HCEC 1CT (cell line): ENCODE measurements around the gene DPM3.
"Not testable (repeated sequence)": the region's sequence is repeated elsewhere in the genome, so short reads cannot be mapped to it uniquely, and the experiment has no call there.

Source experiments
- DNase-seq: peaks from one replicate; pipeline ENCODE4 v3.0.0-alpha.2; 2017

The DPM3 gene

GRCh38 chr1:155174324-155175280, 34.3 kb upstream of the DPM3 start:
- no peak for DNase-seq

- peak; percentile 53 for DNase-seq
Measured at GRCh38 chr1:155173478-155174323, 33.4 kb upstream of the DPM3 start, which contains the start of gene TRIM46. TRIM46 (plus strand) TSS chr1:155173849; CDS start chr1:155173967, 118 bp downstream.

GRCh38 chr1:155172732-155173477, 32.6 kb upstream of the DPM3 start, which contains the start of gene KRTCAP2:
KRTCAP2 (minus strand) TSS chr1:155173304; CDS start chr1:155173224, 80 bp downstream.
- DNase-seq: peak; percentile 95

- DNase-seq: no peak
Measured at GRCh38 chr1:155171836-155172731, 31.8 kb upstream of the DPM3 start.

- DNase-seq: no peak
Measured at GRCh38 chr1:155170806-155171205, 30.5 kb upstream of the DPM3 start.

GRCh38 chr1:155170101-155170785, 29.9 kb upstream of the DPM3 start:
- no peak for DNase-seq

- DNase-seq: no peak
Measured at GRCh38 chr1:155169541-155169940, 29.2 kb upstream of the DPM3 start.

GRCh38 chr1:155168456-155169210, 28.3 kb upstream of the DPM3 start:
- DNase-seq: no peak

GRCh38 chr1:155168105-155168445, 27.7 kb upstream of the DPM3 start:
- not testable (repeated sequence) for DNase-seq

GRCh38 chr1:155167166-155168104, 27.1 kb upstream of the DPM3 start:
- peak; percentile 75 for DNase-seq

GRCh38 chr1:155166471-155167165, 26.3 kb upstream of the DPM3 start:
- no peak for DNase-seq

- no peak for DNase-seq
Measured at GRCh38 chr1:155166051-155166470, 25.7 kb upstream of the DPM3 start.

GRCh38 chr1:155164625-155165024, 24.3 kb upstream of the DPM3 start:
- not testable (repeated sequence) for DNase-seq

GRCh38 chr1:155163785-155164184, 23.5 kb upstream of the DPM3 start:
- not testable (repeated sequence) for DNase-seq

- DNase-seq: not testable (repeated sequence)
Measured at GRCh38 chr1:155162631-155163030, 22.3 kb upstream of the DPM3 start.

GRCh38 chr1:155160128-155160527, 19.8 kb upstream of the DPM3 start:
- DNase-seq: no peak

GRCh38 chr1:155158991-155159390, 18.7 kb upstream of the DPM3 start:
- DNase-seq: no peak

- DNase-seq: not testable (repeated sequence)
Measured at GRCh38 chr1:155155996-155156643, 15.8 kb upstream of the DPM3 start.
